HG02884 (cell line): ENCODE measurements around the gene DHPS.
"Not testable (repeated sequence)": the region's sequence is repeated elsewhere in the genome, so short reads cannot be mapped to it uniquely, and the experiment has no call there.

Experiments
- ATAC-seq: cut with Tn5 transposase; IDR thresholded peaks from one replicate; pipeline ENCODE4 v1.9.1; 2021; ENCODE audit warnings: mild to moderate bottlenecking, moderate library complexity; ENCODE audit not compliant: unreplicated experiment

The DHPS gene

GRCh38 chr19:12681074-12681987 is at the start of gene DHPS:
Gene DHPS (minus strand): TSS chr19:12681880. CDS start chr19:12681766, 114 bp downstream.
- ATAC-seq = peak; percentile 54

DNA sequence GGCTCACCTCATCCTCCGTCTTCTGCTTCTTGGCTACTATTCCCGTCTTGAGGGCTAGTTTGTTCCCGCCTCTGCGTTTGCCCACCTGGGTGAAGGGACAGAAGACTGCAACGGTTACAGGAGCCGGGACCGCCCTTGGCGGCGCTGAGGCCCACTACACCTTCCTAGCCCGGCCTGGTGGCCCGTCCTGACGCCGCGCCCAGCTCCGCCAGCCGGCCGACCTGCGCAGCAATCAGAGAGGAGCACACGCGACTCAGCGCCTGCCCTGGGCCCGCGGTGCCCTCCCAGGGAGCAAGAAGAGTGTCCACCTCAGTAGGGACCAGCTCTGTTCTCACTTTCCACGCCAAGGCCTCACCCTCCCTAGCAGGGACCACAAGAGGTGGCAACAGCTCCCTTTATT is 49.7 kb upstream of the DHPS start:
- no peak for ATAC-seq

GRCh38 chr19:12730064-12730463 is 48.4 kb upstream of the DHPS start:
- ATAC-seq = no peak

DNA sequence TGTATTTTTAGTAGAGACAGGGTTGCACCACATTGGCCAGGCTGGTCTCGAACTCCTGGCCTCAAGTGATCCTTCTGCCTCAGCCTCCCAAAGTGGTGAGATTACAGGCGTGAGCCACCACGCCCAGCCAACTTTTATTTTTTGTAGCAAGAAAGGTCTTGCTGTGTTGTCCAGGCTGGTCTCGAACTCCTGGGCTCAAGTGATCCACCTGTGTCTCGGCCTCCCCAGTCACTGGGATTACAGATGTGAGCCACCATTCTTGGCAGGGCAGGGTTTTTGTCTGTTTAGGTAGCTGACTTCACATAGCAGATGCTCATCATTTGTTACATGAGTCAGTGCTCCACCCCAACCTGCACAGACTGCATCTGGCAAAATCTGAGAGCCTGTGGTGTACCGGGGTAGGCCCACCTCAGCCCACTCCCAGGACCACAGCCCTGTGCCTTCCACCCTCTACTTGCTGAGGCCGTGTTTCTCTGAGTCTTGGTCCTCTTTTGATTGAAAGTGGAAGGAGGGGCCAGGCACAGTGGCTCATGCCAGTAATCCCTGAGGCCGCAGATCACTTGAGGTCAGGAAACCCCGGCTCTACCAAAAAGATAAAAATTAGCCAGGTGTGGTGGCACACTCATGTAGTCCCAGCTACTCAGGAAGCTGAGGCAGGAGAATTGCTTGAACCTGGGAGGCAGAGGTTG is 46.2 kb upstream of the DHPS start:
- no peak for ATAC-seq

DNA sequence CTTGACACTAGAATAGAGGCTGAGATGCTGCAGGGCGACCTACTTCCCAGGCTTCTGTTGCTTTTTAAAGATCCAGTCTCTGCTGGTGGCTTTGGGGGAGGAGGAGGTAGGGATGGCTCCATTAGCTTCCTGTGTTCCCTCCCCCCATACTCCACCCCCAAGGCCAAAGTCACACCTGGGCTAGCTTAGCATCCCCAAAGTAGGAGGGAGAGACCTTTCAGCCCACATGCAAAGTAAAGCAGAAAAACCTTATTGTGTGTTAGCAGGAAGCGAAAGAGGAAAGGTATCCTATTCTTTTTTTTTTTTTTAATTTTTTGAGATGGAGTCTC is 45.3 kb upstream of the DHPS start:
- ATAC-seq = no peak

- ATAC-seq = not testable (repeated sequence)
These were observed 43.9 kb upstream of the DHPS start for GRCh38 chr19:12725612-12726011.

- ATAC-seq = no peak
These were observed 42.2 kb upstream of the DHPS start, which contains the start of gene TNPO2 for GRCh38 chr19:12723641-12724426. Gene TNPO2 (minus strand): TSS chr19:12723932. CDS start chr19:12720977, 2,955 bp downstream.

- ATAC-seq = no peak
These were observed 41.6 kb upstream of the DHPS start for GRCh38 chr19:12723381-12723640.

- peak; percentile 72 for ATAC-seq
These were observed 41.1 kb upstream of the DHPS start for GRCh38 chr19:12722566-12723380.

GRCh38 chr19:12721656-12722565 is 40.2 kb upstream of the DHPS start:
- peak; percentile 19 for ATAC-seq

GRCh38 chr19:12720851-12721655 is 39.4 kb upstream of the DHPS start:
- ATAC-seq = no peak

DNA sequence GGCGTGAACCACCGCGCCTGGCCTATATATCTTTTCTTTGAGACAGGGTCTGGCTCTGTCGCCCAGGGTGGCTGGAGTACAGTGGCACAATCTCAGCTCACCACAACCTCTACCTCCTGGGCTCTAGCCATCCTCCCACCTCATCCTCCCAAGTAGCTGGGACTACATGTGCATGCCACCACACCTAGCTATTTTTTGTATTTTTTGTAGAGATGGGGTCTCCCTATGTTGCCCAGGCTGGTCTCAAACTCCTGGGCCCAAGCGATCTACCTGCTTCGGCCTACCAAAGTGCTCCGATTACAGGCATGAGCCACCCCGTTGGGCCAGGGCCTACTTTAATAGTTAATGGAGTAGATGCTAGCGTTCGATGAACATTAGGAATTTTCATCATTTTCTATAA is 38.6 kb upstream of the DHPS start:
- no peak for ATAC-seq

GRCh38 chr19:12715929-12716328 is 34.2 kb upstream of the DHPS start:
- no peak for ATAC-seq

- no peak for ATAC-seq
These were observed 33.4 kb upstream of the DHPS start for GRCh38 chr19:12715102-12715501.

GRCh38 chr19:12713304-12713703 is 31.6 kb upstream of the DHPS start:
- ATAC-seq = not testable (repeated sequence)

- ATAC-seq = not testable (repeated sequence)
These were observed 30.4 kb upstream of the DHPS start for GRCh38 chr19:12712077-12712476.

DNA sequence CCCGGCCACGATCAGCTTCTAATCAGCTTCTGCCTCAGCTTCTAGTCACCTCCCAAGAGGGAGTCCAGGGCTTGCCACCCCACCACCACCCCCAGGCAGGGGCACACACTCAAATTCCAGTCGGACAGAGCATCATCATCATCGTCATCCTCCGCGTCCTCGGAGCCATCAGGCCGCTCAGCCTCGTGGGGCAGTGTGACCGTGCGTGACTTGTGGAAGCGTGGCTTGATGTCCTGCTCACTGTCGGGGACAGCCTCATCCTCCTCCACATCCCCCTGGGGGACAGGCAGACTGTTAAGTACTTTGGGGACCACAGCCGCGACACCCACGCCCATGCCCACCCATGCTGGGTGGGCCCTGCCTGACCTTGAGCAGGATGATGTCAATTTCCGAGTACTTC is 29.5 kb upstream of the DHPS start:
- ATAC-seq = no peak

DNA sequence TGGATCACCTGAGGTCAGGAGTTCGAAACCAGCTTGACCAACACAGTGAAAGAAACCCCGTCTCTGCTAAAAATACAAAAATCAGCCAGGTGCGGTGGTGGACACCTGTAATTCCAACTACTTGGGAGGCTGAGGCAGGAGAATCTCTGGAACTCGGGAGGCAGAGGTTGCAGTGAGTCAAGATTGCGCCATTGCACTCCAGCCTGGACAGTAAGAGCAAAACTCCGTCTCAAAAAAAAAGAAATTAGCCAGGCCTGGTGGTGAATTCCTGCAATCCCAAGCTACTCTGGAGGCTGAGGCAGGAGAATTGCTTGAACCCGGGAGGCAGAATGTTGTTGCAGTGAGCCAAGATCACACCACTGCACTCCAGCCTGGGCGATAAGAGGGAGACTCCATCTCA is 27.0 kb upstream of the DHPS start:
- no peak for ATAC-seq

- ATAC-seq = no peak
These were observed 24.6 kb upstream of the DHPS start for GRCh38 chr19:12706332-12706718.
